Measurements from ENCODE around the gene FPR3. TPM values are rescaled to one million over a fixed set of nuclear protein-coding genes. Genes with fewer than 3 reads are reported as not detected.

FPR3 gene
- total RNA-seq, 1 experiment from 2014 or later, result not detected

DNA sequence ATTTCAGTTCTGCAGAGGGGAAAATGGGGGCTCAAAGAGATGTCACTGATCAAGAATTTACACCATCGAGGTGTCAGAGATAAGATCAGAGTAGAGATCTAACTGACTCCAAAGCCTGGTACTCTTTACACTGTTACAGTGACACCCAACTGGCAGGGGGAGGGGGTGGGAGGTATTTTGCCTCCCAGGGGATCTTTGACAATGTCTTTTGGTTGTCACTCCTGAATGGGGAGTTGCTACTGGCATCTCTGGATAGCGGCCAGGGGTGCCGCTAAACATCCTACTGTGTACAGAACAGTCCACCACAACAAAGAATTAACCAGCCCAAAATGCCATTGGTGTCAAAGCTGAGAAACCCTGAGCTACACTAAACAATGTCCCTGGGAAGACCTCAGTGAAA is 3.1 kb downstream of the FPR3 start:
- Mint-ChIP-seq H3K4me1 (no peaks in the 10 kb centered on the region), H3K27me3 (ENCODE audit: low read depth) (peaks cover 7% of the 10 kb centered on the region; the same call in 1 of the 2 replicates), H3K27ac (no peak overlapping the region), H3K36me3 (ENCODE audit: insufficient read depth in 1 of 3, low read depth in 3 of 3) (peaks cover 0 to 15% (median 5%) of the 10 kb centered on the region in 3 experiments; a peak in 2 of 7 replicates), H3K9me3 (peaks cover 79 to 89% of the 10 kb centered on the region in 2 experiments), H3K4me3 (no peak overlapping the region)
- Histone ChIP-seq H3K27me3 (ENCODE audit: insufficient read depth, low read length) (no peaks in the 10 kb centered on the region), H3T11ph (ENCODE audit: low read length) (no peak overlapping the region), H2BK12ac (ENCODE audit: insufficient read length, low read depth, low read length) (no peak overlapping the region), H2BK20ac (ENCODE audit: low read depth, low read length, poor library complexity, severe bottlenecking) (no peak overlapping the region), H2AFZ (ENCODE audit: low read length) (no peak overlapping the region), H3K4ac (ENCODE audit: low read depth, low read length) (no peak overlapping the region), H3K4me2 (ENCODE audit: insufficient read depth, insufficient read length, low read length) (no peak overlapping the region), H3K9ac (ENCODE audit: extremely low read depth, insufficient read length, low read length) (no peak overlapping the region), H2BK5ac (ENCODE audit: insufficient read length, low read length) (no peak overlapping the region), H4K20me1 (ENCODE audit: control insufficient read depth, insufficient read depth, insufficient read length) (no peaks in the 10 kb centered on the region), H3K27ac (ENCODE audit: insufficient read length, low read depth, low read length) (no peak overlapping the region), H3K9me3 (ENCODE audit: control insufficient read depth, low read depth, low read length) (no peaks in the 10 kb centered on the region), H2BK15ac (ENCODE audit: low read depth, low read length) (no peak overlapping the region), H3K79me2 (ENCODE audit: insufficient read depth, low read length) (no peaks in the 10 kb centered on the region), H4K91ac (ENCODE audit: insufficient read length, low read depth, low read length) (no peak overlapping the region), H2BK120ac (ENCODE audit: low read depth, low read length, poor library complexity, severe bottlenecking) (no peak overlapping the region), H4K5ac (ENCODE audit: insufficient read length, low read depth, low read length) (no peak overlapping the region), H3K56ac (ENCODE audit: insufficient read length, low read depth, low read length) (no peak overlapping the region), H3K23me2 (ENCODE audit: insufficient read length, low read depth, low read length, poor library complexity, severe bottlenecking) (no peaks in the 10 kb centered on the region), H4K8ac (replicated peaks; ENCODE audit: insufficient read length, low read depth, low read length) (no peak overlapping the region), H3K79me1 (ENCODE audit: insufficient read depth, low read depth, low read length, poor library complexity, severe bottlenecking) (no peaks in the 10 kb centered on the region), H3K23ac (ENCODE audit: insufficient read length, low read depth, low read length) (no peak overlapping the region), H3K4me1 (ENCODE audit: insufficient read depth, low read length) (no peaks in the 10 kb centered on the region), H2AK5ac (ENCODE audit: insufficient read length, low read length) (no peak overlapping the region), H3K14ac (ENCODE audit: insufficient read depth, low read length) (no peak overlapping the region), H3K18ac (ENCODE audit: insufficient read length, low read depth, low read length) (no peak overlapping the region)
- TF ChIP-seq, protein P1, sequence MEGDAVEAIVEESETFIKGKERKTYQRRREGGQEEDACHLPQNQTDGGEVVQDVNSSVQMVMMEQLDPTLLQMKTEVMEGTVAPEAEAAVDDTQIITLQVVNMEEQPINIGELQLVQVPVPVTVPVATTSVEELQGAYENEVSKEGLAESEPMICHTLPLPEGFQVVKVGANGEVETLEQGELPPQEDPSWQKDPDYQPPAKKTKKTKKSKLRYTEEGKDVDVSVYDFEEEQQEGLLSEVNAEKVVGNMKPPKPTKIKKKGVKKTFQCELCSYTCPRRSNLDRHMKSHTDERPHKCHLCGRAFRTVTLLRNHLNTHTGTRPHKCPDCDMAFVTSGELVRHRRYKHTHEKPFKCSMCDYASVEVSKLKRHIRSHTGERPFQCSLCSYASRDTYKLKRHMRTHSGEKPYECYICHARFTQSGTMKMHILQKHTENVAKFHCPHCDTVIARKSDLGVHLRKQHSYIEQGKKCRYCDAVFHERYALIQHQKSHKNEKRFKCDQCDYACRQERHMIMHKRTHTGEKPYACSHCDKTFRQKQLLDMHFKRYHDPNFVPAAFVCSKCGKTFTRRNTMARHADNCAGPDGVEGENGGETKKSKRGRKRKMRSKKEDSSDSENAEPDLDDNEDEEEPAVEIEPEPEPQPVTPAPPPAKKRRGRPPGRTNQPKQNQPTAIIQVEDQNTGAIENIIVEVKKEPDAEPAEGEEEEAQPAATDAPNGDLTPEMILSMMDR (conservative IDR thresholded peaks at IDR 0.05), result no peak
- no CpG with 5 or more reads among the region's 3 CpGs for WGBS (ENCODE audit: extremely low coverage, insufficient read length, low lambda C conversion rate)
- no peak for DNase-seq

Measured in H9 (cell line).